ENCODE measurements around the gene NFATC1.
A peak's percentile ranks its signal among the peaks of the same experiment; 100 is the strongest.

Gene NFATC1

GRCh38 chr18:79544386-79544963 is 148.7 kb downstream of the NFATC1 start:
- no peak for DNase-seq

GRCh38 chr18:79545255-79545654 is 149.5 kb downstream of the NFATC1 start:
- DNase-seq: no peak

GRCh38 chr18:79545736-79546171 is 150.0 kb downstream of the NFATC1 start:
- DNase-seq: no peak

GRCh38 chr18:79546781-79547272 is 151.1 kb downstream of the NFATC1 start:
- DNase-seq: peak; percentile 20

GRCh38 chr18:79547413-79548076 is 151.8 kb downstream of the NFATC1 start:
- DNase-seq: peak; percentile 22

- no peak for DNase-seq
These were observed 152.3 kb downstream of the NFATC1 start for GRCh38 chr18:79548077-79548450.

GRCh38 chr18:79548621-79548985 is 152.9 kb downstream of the NFATC1 start:
- no peak for DNase-seq

GRCh38 chr18:79548986-79549637 is 153.4 kb downstream of the NFATC1 start:
- no peak for DNase-seq

- DNase-seq: no peak
These were observed 153.9 kb downstream of the NFATC1 start for GRCh38 chr18:79549638-79550000.

- no peak for DNase-seq
These were observed 156.5 kb downstream of the NFATC1 start for GRCh38 chr18:79552140-79552631.

- DNase-seq: no peak
These were observed 157.0 kb downstream of the NFATC1 start for GRCh38 chr18:79552696-79553095.

- no peak for DNase-seq
These were observed 157.4 kb downstream of the NFATC1 start for GRCh38 chr18:79553154-79553553.

- DNase-seq: no peak
These were observed 158.0 kb downstream of the NFATC1 start for GRCh38 chr18:79553696-79554095.

- no peak for DNase-seq
These were observed 158.6 kb downstream of the NFATC1 start for GRCh38 chr18:79554321-79554720.

- DNase-seq: no peak
These were observed 159.4 kb downstream of the NFATC1 start for GRCh38 chr18:79554945-79555645.

- DNase-seq: no peak
These were observed 160.2 kb downstream of the NFATC1 start for GRCh38 chr18:79555885-79556284.

- DNase-seq: no peak
These were observed 161.3 kb downstream of the NFATC1 start for GRCh38 chr18:79556829-79557585.

GRCh38 chr18:79558196-79558932 is 162.6 kb downstream of the NFATC1 start:
- no peak for DNase-seq

GRCh38 chr18:79558933-79559416 is 163.2 kb downstream of the NFATC1 start:
- no peak for DNase-seq

- DNase-seq: no peak
These were observed 163.7 kb downstream of the NFATC1 start for GRCh38 chr18:79559436-79559835.

GRCh38 chr18:79560042-79560860 is 164.5 kb downstream of the NFATC1 start:
- no peak for DNase-seq
